CD14-positive monocyte (primary cell): Measurements from ENCODE around the gene ARHGAP18. TPM values are rescaled to one million over a fixed set of nuclear protein-coding genes. Genes with fewer than 3 reads are reported as not detected.

Source experiments
- DNase-seq, 3 donors: peaks; one replicate each; pipeline ENCODE4 v3.0.0-alpha.2; 2011 to 2022
- H2AFZ ChIP-seq: 2 replicates; pipeline ENCODE4 v1.6.0; 2012; ENCODE audit warnings: mild to moderate bottlenecking, low read depth, low read length, inconsistent platforms; ENCODE audit not compliant: insufficient read depth, poor library complexity, severe bottlenecking
- H3K27ac ChIP-seq, 2 donors: 1 replicate in 1 of 2; 2 replicates in 1 of 2; pipeline ENCODE4 v1.5.1; 2012 to 2013; ENCODE audit warnings: low read length in 2 of 2, control low read depth in 1 of 2, inconsistent platforms in 1 of 2, low read depth in 1 of 2, mild to moderate bottlenecking in 1 of 2
- H3K27me3 ChIP-seq, 2 donors: one replicate each; pipeline versions ENCODE4 v1.6.0 to v1.6.1; 2011 to 2013; ENCODE audit warnings: low read length in 2 of 2; ENCODE audit not compliant: control insufficient read depth in 2 of 2, insufficient read depth in 2 of 2
- H3K36me3 ChIP-seq, 2 donors: replicated peaks in 1 of 2; 1 replicate in 1 of 2; 2 replicates in 1 of 2; pipeline versions ENCODE4 v1.5.1 to v1.6.1; 2012 to 2013; ENCODE audit warnings: low read length in 2 of 2, control low read depth in 1 of 2, inconsistent platforms in 1 of 2, mild to moderate bottlenecking in 1 of 2; ENCODE audit not compliant: insufficient read depth in 2 of 2, control insufficient read depth in 1 of 2
- H3K4me1 ChIP-seq, 2 donors: 1 replicate in 1 of 2; 2 replicates in 1 of 2; pipeline versions ENCODE4 v1.5.1 to v1.6.1; 2012 to 2013; ENCODE audit warnings: low read length in 2 of 2, control low read depth in 1 of 2, inconsistent platforms in 1 of 2, mild to moderate bottlenecking in 1 of 2, moderate library complexity in 1 of 2; ENCODE audit not compliant: insufficient read depth in 2 of 2, control insufficient read depth in 1 of 2
- H3K4me2 ChIP-seq: replicated peaks from 2 replicates; pipeline ENCODE3; 2012; ENCODE audit warnings: low read length, moderate library complexity, mild to moderate bottlenecking; ENCODE audit not compliant: poor library complexity, severe bottlenecking; ENCODE audit errors: extremely low read depth
- H3K4me3 ChIP-seq, 3 experiments: fragments of 200-600 bp in 1 of 3; sonication (generic) in 1 of 3; replicated peaks in 1 of 3; 1 replicate in 2 of 3; 2 replicates in 1 of 3; pipeline ENCODE4 v1.5.1; 2011 to 2013; ENCODE audit warnings: low read length in 3 of 3, mild to moderate bottlenecking in 3 of 3, control low read depth in 2 of 3, low read depth in 2 of 3, inconsistent platforms in 1 of 3, moderate library complexity in 1 of 3
- H3K79me2 ChIP-seq: 2 replicates; pipeline ENCODE4 v1.6.0; 2012; ENCODE audit warnings: mild to moderate bottlenecking, control low read depth, inconsistent platforms, low read length, moderate library complexity; ENCODE audit not compliant: insufficient read depth
- H3K9ac ChIP-seq: 2 replicates; pipeline ENCODE4 v1.6.0; 2017; ENCODE audit warnings: low read length, mild to moderate bottlenecking; ENCODE audit not compliant: insufficient read depth, poor library complexity, severe bottlenecking
- H3K9me3 ChIP-seq, 2 donors: replicated peaks in 1 of 2; 1 replicate in 1 of 2; 2 replicates in 1 of 2; pipeline versions ENCODE4 v1.5.1 to v1.6.1; 2012 to 2013; ENCODE audit warnings: low read length in 2 of 2, control low read depth in 1 of 2; ENCODE audit not compliant: control insufficient read depth in 1 of 2, insufficient read depth in 1 of 2
- H4K20me1 ChIP-seq: 2 replicates; pipeline ENCODE4 v1.6.0; 2012; ENCODE audit warnings: mild to moderate bottlenecking, low read length, control low read depth, moderate library complexity; ENCODE audit not compliant: insufficient read depth
- H3K27ac Mint-ChIP-seq, 7 donors: one replicate each; pipeline ENCODE4 v1.8.0; 2020; ENCODE audit warnings: mild to moderate bottlenecking in 7 of 7, mixed read lengths in 7 of 7, moderate library complexity in 6 of 7, inconsistent platforms in 2 of 7
- H3K27me3 Mint-ChIP-seq, 3 donors: one replicate each; pipeline ENCODE4 v1.8.0; 2021 to 2022; ENCODE audit warnings: low read depth in 3 of 3, mild to moderate bottlenecking in 3 of 3, mixed read lengths in 3 of 3, moderate library complexity in 3 of 3, inconsistent platforms in 1 of 3
- H3K36me3 Mint-ChIP-seq, 2 donors: one replicate each; pipeline ENCODE4 v1.8.0; 2020; ENCODE audit warnings: mixed read lengths in 2 of 2, inconsistent platforms in 1 of 2, mild to moderate bottlenecking in 1 of 2
- H3K4me1 Mint-ChIP-seq: one replicate; pipeline ENCODE4 v1.8.0; 2020; ENCODE audit warnings: mild to moderate bottlenecking, mixed read lengths
- H3K4me3 Mint-ChIP-seq, 2 donors: one replicate each; pipeline ENCODE4 v1.8.0; 2020; ENCODE audit warnings: mild to moderate bottlenecking in 2 of 2, mixed read lengths in 2 of 2, moderate library complexity in 1 of 2
- H3K9me3 Mint-ChIP-seq, 7 donors: one replicate each; pipeline ENCODE4 v1.8.0; 2020 to 2022; ENCODE audit warnings: mixed read lengths in 7 of 7, mild to moderate bottlenecking in 6 of 7, moderate library complexity in 6 of 7, inconsistent platforms in 2 of 7
- CTCF ChIP-seq: fragments of 200-600 bp; IDR thresholded peaks from one replicate; pipeline ENCODE4 v1.8.0; 2022; ENCODE audit warnings: antibody characterized with exemption, mild to moderate bottlenecking
- WGBS: methylation state at CpG from one replicate; pipeline ENCODE4 v1.1.5; 2013; ENCODE audit warnings: missing lambda C conversion rate; ENCODE audit not compliant: insufficient coverage; 5-methylcytosine and 5-hydroxymethylcytosine counted together
- intact Hi-C, 2 donors: fragments of 100-400 bp; cut with micrococcal nuclease; formaldehyde crosslinking; loops; one replicate each; pipeline versions ENCODE4 v1.15.0 to v1.15.1; 2023
- polyA plus RNA-seq, 3 donors: library from polyadenylated mRNA; depleted of rRNA in 1 of 3; unstranded in 2 of 3; stranded (reverse) in 1 of 3; fragments of 300-500 nt in 2 of 3; fragments of >200 nt in 1 of 3; fragmentation: Illumina TruSeq in 2 of 3; gene quantifications; 1 replicate in 2 of 3; 2 replicates in 1 of 3; pipeline ENCODE4 v1.2.3, GENCODE V29; 2012 to 2021

Gene ARHGAP18
- polyA plus RNA-seq, 3 donors: 3.7 to 5.6 (median 3.8) TPM

GRCh38 chr6:129615020-129615419 is 95.0 kb downstream of the ARHGAP18 start:
- WGBS: no CpG with 5 or more reads among the region's 1 CpG
- Histone ChIP-seq H2AFZ (no peak overlapping the region), H3K9me3 (no peaks in the 10 kb centered on the region), H3K27me3 (no peaks in the 10 kb centered on the region), H3K4me3 (no peak overlapping the region), H3K9ac (no peak overlapping the region), H3K27ac (no peak overlapping the region), H3K4me1 (no peaks in the 10 kb centered on the region), H4K20me1 (no peaks in the 10 kb centered on the region), H3K36me3 (peaks cover 7 to 42% of the 10 kb centered on the region in 2 donors), H3K4me2 (no peak overlapping the region), H3K79me2 (no peaks in the 10 kb centered on the region)
- intact Hi-C loops: loop anchor here in 1 of 2 donors (10.0 kb wide), 1 partner anchor 50 kb away; no protein-coding TSS in a partner anchor
- no peak for DNase-seq
- Mint-ChIP-seq H3K36me3 (peaks cover 28 to 38% of the 10 kb centered on the region in 2 donors), H3K27ac (no peak overlapping the region), H3K4me3 (no peak overlapping the region), H3K27me3 (no peaks in the 10 kb centered on the region), H3K9me3 (no peaks in the 10 kb centered on the region), H3K4me1 (no peaks in the 10 kb centered on the region)
- no peak for TF ChIP-seq CTCF

- 100% methylated on average over 2 of the region's 3 CpGs for WGBS
- Mint-ChIP-seq H3K27ac (no peak overlapping the region), H3K36me3 (peaks cover 32 to 44% of the 10 kb centered on the region in 2 donors), H3K9me3 (no peaks in the 10 kb centered on the region), H3K27me3 (no peaks in the 10 kb centered on the region), H3K4me3 (no peak overlapping the region), H3K4me1 (no peaks in the 10 kb centered on the region)
- no peak for TF ChIP-seq CTCF
- H4K20me1 ChIP-seq: no peaks in the 10 kb centered on the region
- intact Hi-C loops: loop anchor here in 1 of 2 donors (10.0 kb wide), 1 partner anchor 50 kb away; no protein-coding TSS in a partner anchor
- H3K36me3 ChIP-seq: peaks cover 8 to 48% of the 10 kb centered on the region in 2 donors
- H3K9ac ChIP-seq: no peak overlapping the region
- no peaks in the 10 kb centered on the region for H3K27me3 ChIP-seq
- no peaks in the 10 kb centered on the region for H3K9me3 ChIP-seq
- H3K27ac ChIP-seq: no peak overlapping the region
- no peak overlapping the region for H3K4me2 ChIP-seq
- no peak overlapping the region for H3K4me3 ChIP-seq
- no peak for DNase-seq
- H3K79me2 ChIP-seq: no peaks in the 10 kb centered on the region
- H3K4me1 ChIP-seq: no peaks in the 10 kb centered on the region
- no peak overlapping the region for H2AFZ ChIP-seq
Measured at GRCh38 chr6:129614464-129614863, 95.5 kb downstream of the ARHGAP18 start.
